PC-3 (cell line): ENCODE results near the gene LMNA. TPM values are rescaled to one million over a fixed set of nuclear protein-coding genes. Genes with fewer than 3 reads are reported as not detected.

Experiments used
- ATAC-seq: fragments of 200-7000 bp; cut with Tn5 transposase; 2 replicates; pipeline ENCODE4 v1.9.1; 2020; ENCODE audit warnings: mild to moderate bottlenecking, moderate library complexity
- BruUV-seq: library from RNA; stranded (reverse); fragments of 400-500 nt; replicated peaks from 2 replicates; lab custom pipeline; 2021; lab: Mats Ljungman, UMichigan
- CTCF ChIA-PET: fragments of 300-600 bp; sonication (Branson Sonifier 250); formaldehyde crosslinking; loops from one replicate; lab custom pipeline; 2022; ENCODE audit warnings: antibody characterized with exemption; lab: Charles Lee
- POLR2A ChIA-PET: fragments of 300-600 bp; sonication (Branson Sonifier 250); formaldehyde crosslinking; loops from one replicate; lab custom pipeline; 2022; ENCODE audit warnings: antibody characterized with exemption; ENCODE audit not compliant: unreplicated experiment; lab: Charles Lee
- DNase-seq: peaks from one replicate; pipeline ENCODE4 v3.0.0-alpha.2; 2015
- H2AFZ ChIP-seq: fragments of 300-600 bp; sonication (generic); 2 replicates; pipeline ENCODE4 v1.6.0; 2016; ENCODE audit warnings: antibody characterized with exemption, low read length
- H3F3A ChIP-seq: fragments of 300-600 bp; sonication (generic); one replicate; pipeline ENCODE4 v1.6.0; 2017; ENCODE audit warnings: antibody characterized with exemption, low read length, control low read depth, mild to moderate bottlenecking; ENCODE audit not compliant: unreplicated experiment
- H3K27ac ChIP-seq: fragments of 300-600 bp; sonication (generic); 2 replicates; pipeline ENCODE4 v1.5.1; 2016; ENCODE audit warnings: mild to moderate bottlenecking, low read length
- H3K27me3 ChIP-seq: fragments of 300-600 bp; sonication (generic); 2 replicates; pipeline ENCODE4 v1.6.1; 2016; ENCODE audit warnings: low read length, mixed read lengths
- H3K36me3 ChIP-seq: fragments of 300-600 bp; sonication (generic); 2 replicates; pipeline ENCODE4 v1.6.1; 2016; ENCODE audit warnings: low read depth, mixed run types, low read length, mixed read lengths
- H3K4me1 ChIP-seq: fragments of 300-600 bp; sonication (generic); 2 replicates; pipeline ENCODE4 v1.5.1; 2016; ENCODE audit warnings: low read length; ENCODE audit not compliant: insufficient read depth
- H3K4me2 ChIP-seq: fragments of 300-600 bp; sonication (generic); 2 replicates; pipeline ENCODE4 v1.6.0; 2016; ENCODE audit warnings: low read length
- H3K4me3 ChIP-seq: fragments of 300-600 bp; sonication (generic); 2 replicates; pipeline ENCODE4 v1.5.1; 2016; ENCODE audit warnings: mild to moderate bottlenecking, low read length, mixed read lengths
- H3K79me2 ChIP-seq: fragments of 300-600 bp; sonication (generic); 2 replicates; pipeline ENCODE4 v1.6.1; 2017; ENCODE audit warnings: low read length, mixed read lengths
- H3K9ac ChIP-seq: fragments of 300-600 bp; sonication (generic); 2 replicates; pipeline ENCODE4 v1.6.0; 2016; ENCODE audit warnings: mild to moderate bottlenecking, low read length
- H3K9me2 ChIP-seq: fragments of 300-600 bp; sonication (generic); replicated peaks from 2 replicates; pipeline ENCODE4 v1.6.1; 2016; ENCODE audit warnings: mixed run types, low read length, mixed read lengths
- H3K9me3 ChIP-seq: fragments of 300-600 bp; sonication (generic); 2 replicates; pipeline ENCODE4 v1.6.1; 2016; ENCODE audit warnings: low read length, mixed read lengths
- H4K20me1 ChIP-seq: fragments of 300-600 bp; sonication (generic); 2 replicates; pipeline ENCODE4 v1.6.1; 2016; ENCODE audit warnings: low read length, mixed read lengths
- EZH2 ChIP-seq: fragments of 300-600 bp; sonication (generic); IDR thresholded peaks from one replicate; pipeline ENCODE4 v1.6.1; 2017; ENCODE audit warnings: antibody characterized with exemption, mild to moderate bottlenecking, low read length; ENCODE audit not compliant: unreplicated experiment
- EZH2phosphoT487 ChIP-seq: fragments of 300-600 bp; sonication (generic); IDR thresholded peaks from 2 replicates; pipeline ENCODE4 v1.6.1; 2018; ENCODE audit warnings: mild to moderate bottlenecking, antibody characterized with exemption, low read length, borderline replicate concordance
- intact Hi-C: fragments of 100-400 bp; cut with micrococcal nuclease; formaldehyde crosslinking; loops from 2 replicates; pipeline ENCODE4 v1.9.0; 2023
- total RNA-seq: library from RNA; depleted of rRNA; stranded (reverse); fragments of >200 nt; gene quantifications from 2 replicates; pipeline ENCODE4 v1.2.3, GENCODE V29; 2014
- TF ChIP-seq, protein P1 (sequence below): fragments of 300-600 bp; sonication (generic); conservative IDR thresholded peaks from 2 replicates; pipeline ENCODE4 v1.5.1; 2017; ENCODE audit warnings: antibody characterized with exemption, low read depth, mild to moderate bottlenecking, low read length

LMNA gene
- total RNA-seq, 1 experiment from 2014 or later, result 864 TPM

DNA sequence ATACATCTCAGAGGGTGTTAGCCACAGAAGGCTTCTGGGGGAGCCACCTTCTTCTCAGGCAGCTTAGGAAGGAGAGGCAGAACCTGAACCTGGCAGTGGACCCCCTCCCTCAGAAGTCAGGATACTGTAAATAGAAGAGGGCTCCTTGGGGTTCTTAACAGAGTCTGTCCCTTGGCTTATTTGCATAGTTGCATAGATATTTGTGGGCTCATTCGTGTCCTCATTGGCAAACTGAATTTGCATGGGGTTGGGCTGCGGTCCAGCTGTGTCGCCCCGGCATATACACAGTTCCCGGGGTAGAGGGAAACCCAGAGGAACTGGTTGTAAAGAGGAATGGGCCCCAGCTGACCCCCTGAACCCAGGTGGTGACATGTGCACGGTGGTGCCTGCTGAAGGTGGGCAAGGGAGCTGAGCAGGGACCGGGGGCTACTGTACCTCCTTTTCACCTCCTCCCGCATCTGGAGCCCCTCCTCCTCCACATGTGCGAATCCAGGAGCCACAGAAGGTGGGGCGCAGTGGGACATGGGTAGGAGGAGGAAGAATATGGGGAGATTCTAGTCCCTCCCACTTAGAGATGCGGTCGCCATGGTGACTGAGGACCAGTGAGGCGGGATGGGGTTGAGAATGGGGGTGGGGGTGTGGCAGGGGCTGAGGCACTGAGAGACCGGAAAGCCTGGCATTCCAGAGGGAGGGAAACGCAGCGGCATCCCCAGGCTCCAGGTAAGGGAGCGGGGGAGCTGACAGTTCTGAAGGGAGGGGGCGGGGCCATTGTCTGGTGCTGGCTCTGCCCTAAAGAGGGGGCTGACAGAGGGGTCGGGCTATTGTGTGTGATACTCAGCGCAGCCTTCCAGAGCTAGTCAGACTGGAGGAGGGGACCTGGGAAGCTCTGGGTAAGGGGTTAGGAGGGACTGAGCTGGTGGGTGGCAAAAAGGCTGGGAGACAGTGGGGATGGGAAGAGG, 35.1 kb downstream of the LMNA start:
- no peaks in the 10 kb centered on the region for H4K20me1 ChIP-seq
- ChIA-PET CTCF (interaction anchor here (0.7 kb wide), 1 partner anchor 172 kb away, joined by 3 read pairs; no protein-coding TSS in a partner anchor), POLR2A (no interaction called here)
- H3K27me3 ChIP-seq, result no peaks in the 10 kb centered on the region
- H3K9me2 ChIP-seq, result no peaks in the 10 kb centered on the region
- no peak for TF ChIP-seq EZH2phosphoT487
- H3K9ac ChIP-seq, result no peak overlapping the region
- ATAC-seq, result no peak
- DNase-seq, result no peak
- no peaks in the 10 kb centered on the region for H3K36me3 ChIP-seq
- H3K4me2 ChIP-seq, result no peak overlapping the region
- BruUV-seq, result no TSS peak
- no peaks in the 10 kb centered on the region for H3K79me2 ChIP-seq
- no peak overlapping the region for H3K27ac ChIP-seq
- no peak overlapping the region for H3K4me3 ChIP-seq
- no peaks in the 10 kb centered on the region for H3K9me3 ChIP-seq
- H3F3A ChIP-seq, result no peaks in the 10 kb centered on the region
- H3K4me1 ChIP-seq, result peaks cover 31% of the 10 kb centered on the region
- no peak overlapping the region for H2AFZ ChIP-seq
- intact Hi-C loops, result loop anchor here (10.0 kb wide), 1 partner anchor 165 kb away; no protein-coding TSS in a partner anchor

DNA sequence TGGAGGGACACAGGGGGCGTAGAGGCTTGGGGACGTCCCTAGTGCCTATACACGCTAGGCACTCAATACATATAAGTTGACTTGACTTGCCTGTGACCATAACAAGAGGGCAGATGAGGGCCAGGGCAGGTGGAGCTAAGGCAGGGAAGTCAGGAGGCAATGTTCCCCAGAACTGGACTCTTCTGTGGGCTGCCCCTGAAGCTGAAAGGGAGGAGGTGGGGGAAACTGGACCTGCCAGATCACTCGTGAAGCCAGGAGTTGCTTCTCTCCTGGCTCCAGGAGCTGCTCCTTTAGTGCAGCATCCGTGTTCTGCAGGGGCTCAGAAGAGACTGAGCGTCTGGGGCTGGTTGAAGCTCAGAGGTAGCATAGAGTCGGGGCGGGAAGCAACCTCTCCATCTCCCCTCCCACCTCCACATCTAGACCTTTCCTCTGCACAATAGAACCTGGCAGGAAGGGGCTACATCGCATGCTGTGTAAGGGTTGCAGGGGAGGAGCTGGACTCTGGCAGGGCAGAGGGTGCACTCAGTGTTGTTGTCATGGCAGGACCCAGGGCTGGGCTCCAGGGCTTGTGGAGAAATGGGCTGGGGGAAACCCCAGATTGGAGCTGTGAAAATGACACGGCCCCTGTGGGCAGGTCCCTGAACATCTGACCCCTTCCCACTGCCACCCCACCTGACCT, 36.0 kb downstream of the LMNA start:
- POLR2A ChIA-PET, result interaction anchor here (0.5 kb wide), 1 partner anchor 97 kb away, joined by 5 read pairs; the partner anchor contains the start of gene UBQLN4
- no peaks in the 10 kb centered on the region for H4K20me1 ChIP-seq

DNA sequence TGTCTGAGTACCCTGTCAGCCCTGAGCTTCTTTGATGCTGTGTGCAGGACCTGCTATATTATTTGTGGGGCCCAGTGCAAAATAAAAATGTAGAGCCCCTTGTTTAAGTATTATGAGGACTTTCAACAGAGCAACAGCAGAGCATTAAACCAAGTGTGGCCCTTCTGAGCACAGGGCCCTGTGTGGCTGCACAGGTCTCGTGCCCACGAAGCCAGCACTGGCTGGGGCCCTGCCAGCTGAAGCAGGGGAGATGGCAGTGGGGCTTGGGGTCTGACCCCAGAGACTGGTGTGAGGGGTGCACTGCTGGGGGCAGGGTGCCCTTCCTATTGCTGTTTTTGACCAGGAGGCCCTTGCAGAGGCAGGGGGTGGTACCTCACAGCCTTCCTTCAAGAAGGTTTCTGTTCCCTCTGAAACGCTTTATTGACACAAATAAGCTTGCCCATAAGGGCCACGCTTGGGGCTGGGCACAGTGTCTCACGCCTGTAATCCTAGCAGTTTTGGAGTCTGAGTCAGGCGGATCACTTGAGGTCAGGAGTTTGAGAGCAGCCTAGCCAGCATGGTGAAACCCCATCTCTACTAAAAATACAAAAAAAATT, 36.7 kb downstream of the LMNA start:
- H3K4me1 ChIP-seq, result peaks cover 26% of the 10 kb centered on the region
- no TSS peak for BruUV-seq
- no peak overlapping the region for H3K9ac ChIP-seq
- ATAC-seq (no peak), DNase-seq (no peak)
- no peak overlapping the region for H3K4me2 ChIP-seq
- H3K36me3 ChIP-seq, result no peaks in the 10 kb centered on the region
- ChIA-PET POLR2A (interaction anchor here (0.5 kb wide), 1 partner anchor 98 kb away, joined by 5 read pairs; the partner anchor contains the start of gene UBQLN4), CTCF (interaction anchor here (1.1 kb wide), 1 partner anchor 74 kb away, joined by 7 read pairs; no protein-coding TSS in a partner anchor)
- H3K9me3 ChIP-seq, result no peaks in the 10 kb centered on the region
- H4K20me1 ChIP-seq, result no peaks in the 10 kb centered on the region
- no peaks in the 10 kb centered on the region for H3K27me3 ChIP-seq
- TF ChIP-seq EZH2phosphoT487, result no peak
- no peak overlapping the region for H2AFZ ChIP-seq
- H3K9me2 ChIP-seq, result no peaks in the 10 kb centered on the region
- intact Hi-C loops, result no loop called here
- no peaks in the 10 kb centered on the region for H3F3A ChIP-seq
- no peak overlapping the region for H3K27ac ChIP-seq
- no peaks in the 10 kb centered on the region for H3K79me2 ChIP-seq
- H3K4me3 ChIP-seq, result no peak overlapping the region

More for the DNA sequence above, 36.0 kb downstream of the LMNA start:
- intact Hi-C loops, result no loop called here
- no peaks in the 10 kb centered on the region for H3K79me2 ChIP-seq
- no peak overlapping the region for H3K27ac ChIP-seq
- H3K9me2 ChIP-seq, result no peaks in the 10 kb centered on the region
- H3K27me3 ChIP-seq, result no peaks in the 10 kb centered on the region
- BruUV-seq, result no TSS peak
- no peak overlapping the region for H3K4me2 ChIP-seq
- no peaks in the 10 kb centered on the region for H3K9me3 ChIP-seq
- H3K36me3 ChIP-seq, result no peaks in the 10 kb centered on the region
- no peak overlapping the region for H3K4me3 ChIP-seq
- no peaks in the 10 kb centered on the region for H3F3A ChIP-seq
- no peak for DNase-seq
- H3K9ac ChIP-seq, result no peak overlapping the region
- CTCF ChIA-PET, result no interaction called here
- H3K4me1 ChIP-seq, result peaks cover 31% of the 10 kb centered on the region
- ATAC-seq, result no peak
- TF ChIP-seq EZH2phosphoT487 (no peak), EZH2 (no peak)
- TF ChIP-seq, protein P1, sequence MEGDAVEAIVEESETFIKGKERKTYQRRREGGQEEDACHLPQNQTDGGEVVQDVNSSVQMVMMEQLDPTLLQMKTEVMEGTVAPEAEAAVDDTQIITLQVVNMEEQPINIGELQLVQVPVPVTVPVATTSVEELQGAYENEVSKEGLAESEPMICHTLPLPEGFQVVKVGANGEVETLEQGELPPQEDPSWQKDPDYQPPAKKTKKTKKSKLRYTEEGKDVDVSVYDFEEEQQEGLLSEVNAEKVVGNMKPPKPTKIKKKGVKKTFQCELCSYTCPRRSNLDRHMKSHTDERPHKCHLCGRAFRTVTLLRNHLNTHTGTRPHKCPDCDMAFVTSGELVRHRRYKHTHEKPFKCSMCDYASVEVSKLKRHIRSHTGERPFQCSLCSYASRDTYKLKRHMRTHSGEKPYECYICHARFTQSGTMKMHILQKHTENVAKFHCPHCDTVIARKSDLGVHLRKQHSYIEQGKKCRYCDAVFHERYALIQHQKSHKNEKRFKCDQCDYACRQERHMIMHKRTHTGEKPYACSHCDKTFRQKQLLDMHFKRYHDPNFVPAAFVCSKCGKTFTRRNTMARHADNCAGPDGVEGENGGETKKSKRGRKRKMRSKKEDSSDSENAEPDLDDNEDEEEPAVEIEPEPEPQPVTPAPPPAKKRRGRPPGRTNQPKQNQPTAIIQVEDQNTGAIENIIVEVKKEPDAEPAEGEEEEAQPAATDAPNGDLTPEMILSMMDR, result no peak
- no peak overlapping the region for H2AFZ ChIP-seq
